NCI-H2227 (cell line): ENCODE measurements around the gene ANKH.
"Not testable (repeated sequence)": the region's sequence is repeated elsewhere in the genome, so short reads cannot be mapped to it uniquely, and the experiment has no call there.

Experiments used
- DNase-seq: peaks from one replicate; lab custom pipeline; 2025; ENCODE audit not compliant: unreplicated experiment; lab: John Stamatoyannopoulos, UW

The ANKH gene

GRCh38 chr5:14884062-14884612 lies 12.6 kb upstream of the ANKH start:
- DNase-seq: no peak

GRCh38 chr5:14882658-14883580 lies 11.3 kb upstream of the ANKH start:
- DNase-seq: no peak

GRCh38 chr5:14881826-14882225 lies 10.2 kb upstream of the ANKH start:
- no peak for DNase-seq

- no peak for DNase-seq
These were observed 9.1 kb upstream of the ANKH start for GRCh38 chr5:14880688-14881087.

- no peak for DNase-seq
These were observed 8.5 kb upstream of the ANKH start for GRCh38 chr5:14879937-14880589.

GRCh38 chr5:14879393-14879792 lies 7.8 kb upstream of the ANKH start:
- DNase-seq: no peak

- not testable (repeated sequence) for DNase-seq
These were observed 6.6 kb upstream of the ANKH start for GRCh38 chr5:14878192-14878591.

GRCh38 chr5:14876095-14876494 lies 4.5 kb upstream of the ANKH start:
- DNase-seq: no peak

- DNase-seq: no peak
These were observed 2.2 kb upstream of the ANKH start for GRCh38 chr5:14873790-14874189.

- DNase-seq: no peak
These were observed 1.5 kb upstream of the ANKH start for GRCh38 chr5:14873093-14873492.

GRCh38 chr5:14872070-14872989 lies 752 bp upstream of the ANKH start:
- DNase-seq: peak; percentile 73

- DNase-seq: peak; percentile 11
These were observed 1.0 kb downstream of the ANKH start for GRCh38 chr5:14870337-14871213.

- DNase-seq: no peak
These were observed 1.9 kb downstream of the ANKH start for GRCh38 chr5:14869668-14870164.

- no peak for DNase-seq
These were observed 2.3 kb downstream of the ANKH start for GRCh38 chr5:14869233-14869632.

GRCh38 chr5:14868771-14869170 lies 2.8 kb downstream of the ANKH start:
- no peak for DNase-seq

GRCh38 chr5:14864181-14864812 lies 7.3 kb downstream of the ANKH start:
- no peak for DNase-seq

GRCh38 chr5:14863105-14863504 lies 8.5 kb downstream of the ANKH start:
- DNase-seq: no peak

- DNase-seq: no peak
These were observed 10.3 kb downstream of the ANKH start for GRCh38 chr5:14861123-14861765.

GRCh38 chr5:14859980-14860379 lies 11.6 kb downstream of the ANKH start:
- no peak for DNase-seq
